Right ventricle myocardium superior (tissue), 1 donor: Measurements from ENCODE around the gene ACIN1. TPM values are rescaled to one million over a fixed set of nuclear protein-coding genes. Genes with fewer than 3 reads are reported as not detected.

Experiments
- ATAC-seq: fragments of 200-7000 bp; cut with Tn5 transposase; one replicate; pipeline ENCODE4 v1.9.1; 2020; ENCODE audit warnings: mild to moderate bottlenecking; ENCODE audit not compliant: poor library complexity
- DNase-seq: peaks from one replicate; pipeline ENCODE4 v3.0.0-alpha.2; 2020
- intact Hi-C: fragments of 100-400 bp; cut with DNase I; formaldehyde crosslinking; loops from one replicate; pipeline ENCODE4 v1.11.2; 2022
- total RNA-seq: library from RNA; stranded (reverse); fragmentation: NEBNext Ultra II Directional; extraction: Animal tissue kit (Norgen Biotek cat#: 25700); gene quantifications from one replicate; pipeline ENCODE4 v1.2.1, GENCODE V29; 2021
- donor health status: DM: no; HTN: yes; CAD: no; lungs with severe emphysema.

Gene ACIN1
- total RNA-seq, 1 donor from 2014 or later, result 65.8 TPM

GRCh38 chr14:23093991-23094665 lies 808 bp downstream of the ACIN1 start:
- intact Hi-C loops, result no loop called here
- ATAC-seq (no peak), DNase-seq (no peak)

GRCh38 chr14:23093526-23093925 lies 1.4 kb downstream of the ACIN1 start:
- intact Hi-C loops, result no loop called here
- DNase-seq (no peak), ATAC-seq (no peak)

- ATAC-seq (no peak), DNase-seq (no peak)
- intact Hi-C loops, result no loop called here
These were observed 1.8 kb downstream of the ACIN1 start for GRCh38 chr14:23093104-23093503.

- no peak for DNase-seq
- intact Hi-C loops, result no loop called here
These were observed 3.4 kb downstream of the ACIN1 start for GRCh38 chr14:23091294-23092225.

GRCh38 chr14:23090254-23090636 lies 4.7 kb downstream of the ACIN1 start:
- DNase-seq (no peak), ATAC-seq (no peak)
- intact Hi-C loops, result no loop called here

More at GRCh38 chr14:23091294-23092225, 3.4 kb downstream of the ACIN1 start:
- ATAC-seq, result no peak

GRCh38 chr14:23089498-23090253 lies 5.3 kb downstream of the ACIN1 start:
- intact Hi-C loops, result no loop called here
- DNase-seq (no peak), ATAC-seq (no peak)

- intact Hi-C loops, result no loop called here
- no peak for ATAC-seq
- no peak for DNase-seq
These were observed 8.4 kb downstream of the ACIN1 start for GRCh38 chr14:23086565-23086964.

GRCh38 chr14:23085458-23085857 lies 9.5 kb downstream of the ACIN1 start:
- DNase-seq (no peak), ATAC-seq (no peak)
- intact Hi-C loops, result no loop called here

- DNase-seq (no peak), ATAC-seq (no peak)
- intact Hi-C loops, result no loop called here
These were observed 14.5 kb downstream of the ACIN1 start for GRCh38 chr14:23080474-23080873.

- intact Hi-C loops, result no loop called here
These were observed 15.2 kb downstream of the ACIN1 start for GRCh38 chr14:23079716-23080115.

GRCh38 chr14:23078692-23079116 lies 16.2 kb downstream of the ACIN1 start:
- intact Hi-C loops, result no loop called here
- ATAC-seq (peak; percentile 82), DNase-seq (peak; percentile 63)

More at GRCh38 chr14:23079716-23080115, 15.2 kb downstream of the ACIN1 start:
- DNase-seq (no peak), ATAC-seq (no peak)

- ATAC-seq, result no peak
- no peak for DNase-seq
- intact Hi-C loops, result no loop called here
These were observed 17.0 kb downstream of the ACIN1 start for GRCh38 chr14:23077962-23078361.

- ATAC-seq, result no peak
- DNase-seq, result no peak
- intact Hi-C loops, result no loop called here
These were observed 18.0 kb downstream of the ACIN1 start for GRCh38 chr14:23076785-23077408.

- no peak for ATAC-seq
- intact Hi-C loops, result no loop called here
- no peak for DNase-seq
These were observed 20.0 kb downstream of the ACIN1 start for GRCh38 chr14:23074906-23075305.

GRCh38 chr14:23071921-23072539 lies 22.9 kb downstream of the ACIN1 start:
- ATAC-seq (peak; percentile 24), DNase-seq (no peak)
- intact Hi-C loops, result no loop called here

- peak; percentile 89 for DNase-seq
- ATAC-seq, result peak; percentile 93
- intact Hi-C loops, result no loop called here
These were observed 23.6 kb downstream of the ACIN1 start for GRCh38 chr14:23071244-23071920.

GRCh38 chr14:23070262-23071129 lies 24.4 kb downstream of the ACIN1 start:
- DNase-seq, result no peak
- no peak for ATAC-seq
- intact Hi-C loops, result no loop called here
